ENCODE results near the gene RALBP1.

RALBP1 gene

GRCh38 chr18:9466846-9467245 is 8.5 kb upstream of the RALBP1 start:
- H3K4me3 ChIP-seq (ENCODE audit: low read depth, low read length): no peak overlapping the region
- no peak overlapping the region for H2BK120ac ChIP-seq (ENCODE audit: insufficient read depth, low read length, poor library complexity)
- no CpG with 5 or more reads among the region's 1 CpG for WGBS (ENCODE audit: extremely low coverage, insufficient coverage, insufficient read length)
- no peak overlapping the region for H3K14ac ChIP-seq (ENCODE audit: low read length)
- H3K9ac ChIP-seq (ENCODE audit: low read length): no peak overlapping the region
- no peak overlapping the region for H4K12ac ChIP-seq (ENCODE audit: low read depth, low read length)
- H3K9me3 ChIP-seq (ENCODE audit: insufficient read depth, low read depth, low read length): no peaks in the 10 kb centered on the region
- H3K27ac ChIP-seq (ENCODE audit: low read depth, low read length): no peak overlapping the region
- H2AFZ ChIP-seq (ENCODE audit: insufficient read depth, low read length, poor library complexity): no peak overlapping the region
- no peak overlapping the region for H4K8ac ChIP-seq (ENCODE audit: low read depth, low read length)
- H3K79me2 ChIP-seq (ENCODE audit: control insufficient read depth, insufficient read depth, low read length, poor library complexity): no peaks in the 10 kb centered on the region
- no peak overlapping the region for H2BK5ac ChIP-seq (ENCODE audit: low read depth, low read length, poor library complexity)
- H3K18ac ChIP-seq (ENCODE audit: low read length): no peak overlapping the region
- no peaks in the 10 kb centered on the region for H3K4me1 ChIP-seq (ENCODE audit: control insufficient read depth in 1 of 2, insufficient read depth in 2 of 2, low read length in 2 of 2)
- H4K91ac ChIP-seq (ENCODE audit: low read depth, low read length): no peak overlapping the region
- H3K23ac ChIP-seq (ENCODE audit: low read length): no peak overlapping the region
- no peaks in the 10 kb centered on the region for H3K27me3 ChIP-seq (ENCODE audit: insufficient read depth, low read length)
- peaks cover 0 to 1% of the 10 kb centered on the region in 2 experiments for H3K36me3 ChIP-seq (ENCODE audit: control insufficient read depth in 1 of 2, insufficient read depth in 2 of 2, low read length in 2 of 2)
- H3K79me1 ChIP-seq (ENCODE audit: low read length): no peaks in the 10 kb centered on the region
- H2BK12ac ChIP-seq (ENCODE audit: low read length): no peak overlapping the region
- no peak overlapping the region for H3K4me2 ChIP-seq (ENCODE audit: low read length)
- no peak for DNase-seq
- no peak overlapping the region for H2AK5ac ChIP-seq (ENCODE audit: low read length)
- no peak overlapping the region for H3K4ac ChIP-seq (ENCODE audit: low read depth, low read length)

- Histone ChIP-seq H3K79me1 (ENCODE audit: low read length) (no peaks in the 10 kb centered on the region), H2BK120ac (ENCODE audit: insufficient read depth, low read length, poor library complexity) (no peak overlapping the region), H3K27me3 (ENCODE audit: insufficient read depth, low read length) (no peaks in the 10 kb centered on the region), H3K4me3 (ENCODE audit: low read depth, low read length) (no peak overlapping the region), H3K36me3 (ENCODE audit: control insufficient read depth in 1 of 2, insufficient read depth in 2 of 2, low read length in 2 of 2) (peaks cover 0 to 1% of the 10 kb centered on the region in 2 experiments), H2AK5ac (ENCODE audit: low read length) (no peak overlapping the region), H4K91ac (ENCODE audit: low read depth, low read length) (no peak overlapping the region), H4K8ac (ENCODE audit: low read depth, low read length) (no peak overlapping the region), H3K9ac (ENCODE audit: low read length) (no peak overlapping the region), H3K4me1 (ENCODE audit: control insufficient read depth in 1 of 2, insufficient read depth in 2 of 2, low read length in 2 of 2) (peaks cover 0 to under 1% of the 10 kb centered on the region in 2 experiments), H3K14ac (ENCODE audit: low read length) (no peak overlapping the region), H2BK12ac (ENCODE audit: low read length) (no peak overlapping the region), H3K79me2 (ENCODE audit: control insufficient read depth, insufficient read depth, low read length, poor library complexity) (no peaks in the 10 kb centered on the region), H3K4me2 (ENCODE audit: low read length) (no peak overlapping the region), H2AFZ (ENCODE audit: insufficient read depth, low read length, poor library complexity) (no peak overlapping the region), H3K27ac (ENCODE audit: low read depth, low read length) (no peak overlapping the region), H3K4ac (ENCODE audit: low read depth, low read length) (no peak overlapping the region), H4K12ac (ENCODE audit: low read depth, low read length) (no peak overlapping the region), H3K9me3 (ENCODE audit: insufficient read depth, low read depth, low read length) (no peaks in the 10 kb centered on the region), H2BK5ac (ENCODE audit: low read depth, low read length, poor library complexity) (no peak overlapping the region), H3K18ac (ENCODE audit: low read length) (no peak overlapping the region), H3K23ac (ENCODE audit: low read length) (no peak overlapping the region)
- WGBS (ENCODE audit: extremely low coverage, insufficient coverage, insufficient read length): no CpG with 5 or more reads among the region's 3 CpGs
- DNase-seq: peak in 1 of 2 donors; percentile 31
These were observed 6.3 kb upstream of the RALBP1 start for GRCh38 chr18:9468998-9469397.

GRCh38 chr18:9469685-9470084 is 5.6 kb upstream of the RALBP1 start:
- Histone ChIP-seq H3K4me2 (ENCODE audit: low read length) (no peak overlapping the region), H3K79me2 (ENCODE audit: control insufficient read depth, insufficient read depth, low read length, poor library complexity) (no peaks in the 10 kb centered on the region), H3K4me3 (ENCODE audit: low read depth, low read length) (no peak overlapping the region), H2BK12ac (ENCODE audit: low read length) (no peak overlapping the region), H3K27ac (ENCODE audit: low read depth, low read length) (no peak overlapping the region), H3K79me1 (ENCODE audit: low read length) (peaks cover 6% of the 10 kb centered on the region), H3K36me3 (ENCODE audit: control insufficient read depth in 1 of 2, insufficient read depth in 2 of 2, low read length in 2 of 2) (peaks cover 0 to 1% of the 10 kb centered on the region in 2 experiments), H2BK5ac (ENCODE audit: low read depth, low read length, poor library complexity) (no peak overlapping the region), H3K9ac (ENCODE audit: low read length) (no peak overlapping the region), H3K14ac (ENCODE audit: low read length) (no peak overlapping the region), H3K4ac (ENCODE audit: low read depth, low read length) (no peak overlapping the region), H3K18ac (ENCODE audit: low read length) (no peak overlapping the region), H2BK120ac (ENCODE audit: insufficient read depth, low read length, poor library complexity) (no peak overlapping the region), H2AK5ac (ENCODE audit: low read length) (no peak overlapping the region), H2AFZ (ENCODE audit: insufficient read depth, low read length, poor library complexity) (no peak overlapping the region), H4K91ac (ENCODE audit: low read depth, low read length) (no peak overlapping the region), H3K9me3 (ENCODE audit: insufficient read depth, low read depth, low read length) (no peaks in the 10 kb centered on the region), H4K8ac (ENCODE audit: low read depth, low read length) (no peak overlapping the region), H3K23ac (ENCODE audit: low read length) (no peak overlapping the region), H4K12ac (ENCODE audit: low read depth, low read length) (no peak overlapping the region), H3K4me1 (ENCODE audit: control insufficient read depth in 1 of 2, insufficient read depth in 2 of 2, low read length in 2 of 2) (peaks cover 4 to 5% of the 10 kb centered on the region in 2 experiments), H3K27me3 (ENCODE audit: insufficient read depth, low read length) (no peaks in the 10 kb centered on the region)
- no peak for DNase-seq

DNA sequence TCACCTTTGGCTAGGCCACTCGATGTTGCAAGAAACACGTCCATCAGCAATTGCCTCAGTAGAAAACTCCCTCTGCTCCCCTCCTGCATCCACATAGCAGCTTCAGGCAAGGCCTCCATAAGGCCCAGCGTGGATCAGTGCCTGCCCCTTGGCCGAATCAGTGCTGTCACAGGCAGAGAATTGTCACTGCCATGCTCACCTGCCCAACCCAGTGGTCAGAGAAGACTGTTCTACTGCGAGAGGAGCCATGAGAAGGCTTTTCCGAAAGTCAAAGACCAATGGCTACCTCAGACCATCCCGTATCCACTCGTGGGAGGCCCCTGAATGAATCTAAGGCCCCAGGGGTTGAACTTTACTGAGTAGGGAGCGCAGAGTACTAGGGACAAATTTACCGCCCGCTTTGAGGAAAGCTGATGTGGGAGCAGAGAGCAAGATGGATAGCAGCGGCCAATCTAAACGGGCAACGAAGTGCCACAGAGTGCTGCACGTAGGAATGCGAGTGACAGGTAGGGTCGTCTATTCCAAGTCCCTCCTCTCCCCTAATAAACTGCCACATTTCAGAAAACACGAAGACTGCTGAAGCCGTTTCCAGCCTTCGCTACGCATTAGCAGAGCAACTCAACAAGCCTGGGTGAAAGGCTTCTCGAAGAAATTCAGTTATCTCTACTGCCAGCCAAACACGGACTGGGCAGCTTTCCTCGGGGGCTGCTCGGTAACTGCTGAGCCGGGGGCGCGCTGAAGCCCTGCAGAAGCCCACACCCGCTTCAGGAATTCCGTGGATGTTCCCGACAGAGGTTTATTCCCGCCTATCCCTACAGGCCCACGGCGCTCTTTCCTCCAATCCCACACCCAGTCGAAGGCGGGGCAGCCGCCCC is 968 bp upstream of the RALBP1 start:
- peak overlapping the region; percentile 87 for H2BK5ac ChIP-seq (ENCODE audit: low read depth, low read length, poor library complexity)
- peaks cover 4 to 5% of the 10 kb centered on the region in 2 experiments for H3K4me1 ChIP-seq (ENCODE audit: control insufficient read depth in 1 of 2, insufficient read depth in 2 of 2, low read length in 2 of 2)
- H3K14ac ChIP-seq (ENCODE audit: low read length): peak overlapping the region; percentile 99
- peaks cover 18% of the 10 kb centered on the region for H3K79me2 ChIP-seq (ENCODE audit: control insufficient read depth, insufficient read depth, low read length, poor library complexity)
- no peaks in the 10 kb centered on the region for H3K9me3 ChIP-seq (ENCODE audit: insufficient read depth, low read depth, low read length)
- peaks cover 15% of the 10 kb centered on the region for H3K79me1 ChIP-seq (ENCODE audit: low read length)
- peak overlapping the region; percentile 60 for H2AK5ac ChIP-seq (ENCODE audit: low read length)
- peak in 1 of 2 donors; percentile 36 for DNase-seq
- H3K4ac ChIP-seq (ENCODE audit: low read depth, low read length): no peak overlapping the region
- no peak overlapping the region for H2BK12ac ChIP-seq (ENCODE audit: low read length)
- H3K27ac ChIP-seq (ENCODE audit: low read depth, low read length): peak overlapping the region; percentile 97
- peak overlapping the region; percentile 93 for H4K91ac ChIP-seq (ENCODE audit: low read depth, low read length)
- H3K36me3 ChIP-seq (ENCODE audit: control insufficient read depth in 1 of 2, insufficient read depth in 2 of 2, low read length in 2 of 2): peaks cover 7 to 8% of the 10 kb centered on the region in 2 experiments
- peak overlapping the region; percentile 49 for H4K12ac ChIP-seq (ENCODE audit: low read depth, low read length)
- H3K9ac ChIP-seq (ENCODE audit: low read length): peak overlapping the region; percentile 17
- H3K4me2 ChIP-seq (ENCODE audit: low read length): peak overlapping the region; percentile 73
- WGBS (ENCODE audit: extremely low coverage, insufficient coverage, insufficient read length): no CpG with 5 or more reads among the region's 37 CpGs
- H4K8ac ChIP-seq (ENCODE audit: low read depth, low read length): peak overlapping the region; percentile 98
- no peaks in the 10 kb centered on the region for H3K27me3 ChIP-seq (ENCODE audit: insufficient read depth, low read length)
- H2AFZ ChIP-seq (ENCODE audit: insufficient read depth, low read length, poor library complexity): peak overlapping the region; percentile 57
- H3K4me3 ChIP-seq (ENCODE audit: low read depth, low read length): peak overlapping the region; percentile 79
- H3K18ac ChIP-seq (ENCODE audit: low read length): peak overlapping the region; percentile 5
- no peak overlapping the region for H2BK120ac ChIP-seq (ENCODE audit: insufficient read depth, low read length, poor library complexity)
- no peak overlapping the region for H3K23ac ChIP-seq (ENCODE audit: low read length)
